GM12874 (cell line): ENCODE measurements around the gene GMFB.

Source experiments
- CTCF ChIP-seq: IDR thresholded peaks from 2 replicates; pipeline ENCODE4 v1.5.1; 2011; ENCODE audit warnings: low read depth, mild to moderate bottlenecking, control low read depth, low read length, moderate library complexity; ENCODE audit not compliant: insufficient read depth

Gene GMFB

GRCh38 chr14:54428527-54428926 is 60.3 kb downstream of the GMFB start:
- no peak for TF ChIP-seq CTCF

GRCh38 chr14:54427871-54428270 is 60.9 kb downstream of the GMFB start:
- TF ChIP-seq CTCF: no peak

- TF ChIP-seq CTCF: no peak
Measured at GRCh38 chr14:54425537-54426274, 63.1 kb downstream of the GMFB start.

GRCh38 chr14:54425068-54425467 is 63.7 kb downstream of the GMFB start:
- no peak for TF ChIP-seq CTCF
